HG03565 (cell line): ENCODE results near the gene CIITA.
"Not testable (repeated sequence)": the region's sequence is repeated elsewhere in the genome, so short reads cannot be mapped to it uniquely, and the experiment has no call there.

Experiments used
- ATAC-seq: cut with Tn5 transposase; IDR thresholded peaks from one replicate; pipeline ENCODE4 v1.9.1; 2021; ENCODE audit warnings: mild to moderate bottlenecking, moderate library complexity; ENCODE audit not compliant: unreplicated experiment

CIITA gene

GRCh38 chr16:10916534-10916933 is 39.5 kb downstream of the CIITA start:
- no peak for ATAC-seq

GRCh38 chr16:10918294-10919002 is 41.4 kb downstream of the CIITA start:
- no peak for ATAC-seq

GRCh38 chr16:10919003-10919351 is 42.0 kb downstream of the CIITA start:
- no peak for ATAC-seq

GRCh38 chr16:10920726-10921427 is 43.9 kb downstream of the CIITA start:
- no peak for ATAC-seq

- no peak for ATAC-seq
These were observed 44.7 kb downstream of the CIITA start for GRCh38 chr16:10921536-10922327.

- ATAC-seq: no peak
These were observed 45.5 kb downstream of the CIITA start for GRCh38 chr16:10922328-10923145.

GRCh38 chr16:10923146-10923649 is 46.2 kb downstream of the CIITA start:
- ATAC-seq: no peak

GRCh38 chr16:10923650-10924214 is 46.7 kb downstream of the CIITA start:
- no peak for ATAC-seq

GRCh38 chr16:10925285-10925684 is 48.3 kb downstream of the CIITA start:
- not testable (repeated sequence) for ATAC-seq

- no peak for ATAC-seq
These were observed 49.1 kb downstream of the CIITA start for GRCh38 chr16:10926094-10926493.

GRCh38 chr16:10926867-10927266 is 49.9 kb downstream of the CIITA start:
- ATAC-seq: no peak

GRCh38 chr16:10927497-10928112 is 50.6 kb downstream of the CIITA start:
- no peak for ATAC-seq

- not testable (repeated sequence) for ATAC-seq
These were observed 52.1 kb downstream of the CIITA start for GRCh38 chr16:10929097-10929496.

GRCh38 chr16:10929853-10930754 is 53.1 kb downstream of the CIITA start:
- ATAC-seq: no peak

- ATAC-seq: no peak
These were observed 53.7 kb downstream of the CIITA start for GRCh38 chr16:10930755-10931093.

- no peak for ATAC-seq
These were observed 54.1 kb downstream of the CIITA start for GRCh38 chr16:10931134-10931533.

- no peak for ATAC-seq
These were observed 55.1 kb downstream of the CIITA start for GRCh38 chr16:10931977-10932632.

- ATAC-seq: no peak
These were observed 56.1 kb downstream of the CIITA start for GRCh38 chr16:10932959-10933710.
